Ectodermal cell (in vitro differentiated cells): ENCODE measurements around the gene CREBL2.
"Not testable (repeated sequence)": the region's sequence is repeated elsewhere in the genome, so short reads cannot be mapped to it uniquely, and the experiment has no call there.

Experiments
- H3K27ac ChIP-seq: 2 replicates; pipeline ENCODE4 v1.7.0; 2013; ENCODE audit warnings: mild to moderate bottlenecking, low read depth, low read length; ENCODE audit not compliant: insufficient read depth, poor library complexity, severe bottlenecking
- H3K27me3 ChIP-seq: 2 replicates; pipeline ENCODE4 v1.7.0; 2013; ENCODE audit warnings: mild to moderate bottlenecking, low read length; ENCODE audit not compliant: insufficient read depth, control insufficient read depth, poor library complexity, severe bottlenecking
- H3K36me3 ChIP-seq: one replicate; pipeline ENCODE4 v1.7.0; 2013; ENCODE audit warnings: low read length; ENCODE audit not compliant: control insufficient read depth, insufficient read depth
- H3K4me1 ChIP-seq: one replicate; pipeline ENCODE4 v1.7.0; 2013; ENCODE audit warnings: low read length; ENCODE audit not compliant: control insufficient read depth, insufficient read depth
- H3K4me3 ChIP-seq: 2 replicates; pipeline ENCODE4 v1.7.0; 2013; ENCODE audit warnings: low read depth, low read length, control low read depth; ENCODE audit not compliant: insufficient read depth
- H3K9me3 ChIP-seq: 2 replicates; pipeline ENCODE4 v1.7.0; 2013; ENCODE audit warnings: mild to moderate bottlenecking, low read length, moderate library complexity; ENCODE audit not compliant: control insufficient read depth
- WGBS, 2 experiments: methylation state at CpG; one replicate each; pipeline ENCODE4 v1.1.7; 2013; ENCODE audit warnings: missing lambda C conversion rate in 2 of 2; 5-methylcytosine and 5-hydroxymethylcytosine counted together

CREBL2 gene

DNA sequence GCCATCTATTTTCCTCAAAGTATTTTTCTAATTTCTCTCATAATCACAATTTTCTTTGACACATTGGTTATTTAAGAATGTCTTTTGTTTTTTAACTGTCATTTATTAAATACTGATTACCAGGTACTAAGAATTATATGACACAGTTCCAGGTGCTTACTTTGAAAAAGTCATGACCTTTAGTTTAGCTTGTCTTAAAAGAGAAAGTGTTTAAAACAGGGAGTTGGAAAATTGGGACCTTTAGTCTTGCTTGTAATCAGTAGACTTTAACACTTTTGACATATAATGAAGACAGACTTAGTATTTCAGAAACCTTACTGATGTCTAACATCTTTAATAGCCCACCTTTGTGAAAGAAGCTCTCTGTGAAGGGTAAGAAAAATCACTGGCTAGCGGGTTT, 19.2 kb downstream of the CREBL2 start:
- Histone ChIP-seq H3K4me1 (no peaks in the 10 kb centered on the region), H3K27ac (no peak overlapping the region), H3K4me3 (no peak overlapping the region), H3K27me3 (no peaks in the 10 kb centered on the region), H3K36me3 (no peaks in the 10 kb centered on the region), H3K9me3 (no peaks in the 10 kb centered on the region)
- WGBS, 2 experiments: 86 to 98% methylated on average over 1 of the region's 1 CpG

DNA sequence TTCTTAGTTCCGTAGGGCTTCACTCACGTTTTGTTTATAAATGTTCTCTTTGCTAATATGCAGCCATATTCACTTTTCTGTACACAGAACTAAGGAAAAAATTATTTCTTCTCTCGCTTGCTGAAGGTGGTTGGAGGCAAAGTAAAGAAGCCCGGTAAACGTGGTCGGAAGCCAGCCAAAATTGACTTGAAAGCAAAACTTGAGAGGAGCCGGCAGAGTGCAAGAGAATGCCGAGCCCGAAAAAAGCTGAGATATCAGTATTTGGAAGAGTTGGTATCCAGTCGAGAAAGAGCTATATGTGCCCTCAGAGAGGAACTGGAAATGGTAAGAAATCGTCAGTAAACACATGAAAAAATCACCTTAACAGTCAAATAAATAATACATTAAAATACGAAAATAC, 24.0 kb downstream of the CREBL2 start:
- Histone ChIP-seq H3K4me3 (no peak overlapping the region), H3K36me3 (peaks cover 7% of the 10 kb centered on the region), H3K4me1 (no peaks in the 10 kb centered on the region), H3K27me3 (no peaks in the 10 kb centered on the region), H3K27ac (no peak overlapping the region), H3K9me3 (no peaks in the 10 kb centered on the region)
- 91 to 93% methylated on average over 10 to 12 of the region's 12 CpGs for WGBS, 2 experiments

DNA sequence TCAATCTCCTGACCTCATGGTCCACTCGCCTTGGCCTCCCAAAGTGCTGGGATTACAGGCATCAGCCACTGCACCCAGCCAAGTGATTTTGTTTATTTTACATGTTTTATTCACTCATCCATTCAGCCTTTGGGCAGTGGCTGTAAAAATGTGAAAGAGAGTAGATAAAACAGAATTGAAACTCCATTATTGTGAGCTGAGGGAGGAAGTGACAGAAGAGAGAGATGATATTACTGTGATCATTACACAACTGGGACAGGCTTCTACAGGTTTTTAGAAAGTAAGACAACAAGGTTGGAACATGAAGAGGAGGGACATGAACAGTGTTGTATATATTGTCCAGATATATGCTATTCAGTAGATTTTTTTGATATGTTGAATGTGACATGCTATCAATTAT, 25.0 kb downstream of the CREBL2 start:
- Histone ChIP-seq H3K27me3 (no peaks in the 10 kb centered on the region), H3K9me3 (no peaks in the 10 kb centered on the region), H3K4me1 (no peaks in the 10 kb centered on the region), H3K36me3 (peaks cover 7% of the 10 kb centered on the region), H3K27ac (no peak overlapping the region), H3K4me3 (no peak overlapping the region)
- WGBS, 2 experiments: 93 to 95% methylated on average over 1 of the region's 1 CpG

DNA sequence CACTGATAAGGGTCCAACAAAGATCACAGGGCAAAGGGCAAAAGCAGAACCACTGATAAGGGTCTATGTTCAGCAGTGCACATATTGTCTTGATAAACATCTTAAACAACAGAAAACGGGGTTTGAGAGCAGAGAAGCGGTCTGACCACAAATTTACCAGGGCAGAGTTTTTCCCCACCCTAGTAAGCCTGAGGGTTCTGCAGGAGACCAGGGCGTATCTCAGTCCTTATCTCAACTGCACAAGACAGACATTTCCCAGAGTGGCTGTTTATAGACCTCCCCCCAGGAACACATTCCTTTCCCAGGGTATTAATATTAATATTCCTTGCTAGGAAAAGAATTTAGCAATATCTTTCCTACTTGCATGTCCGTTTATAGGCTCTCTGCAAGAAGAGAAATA, 28.3 kb downstream of the CREBL2 start:
- not testable (repeated sequence) for H3K27me3 ChIP-seq, H3K4me3 ChIP-seq, H3K9me3 ChIP-seq, H3K27ac ChIP-seq, H3K4me1 ChIP-seq
- peaks cover 15% of the 10 kb centered on the region for H3K36me3 ChIP-seq
- 95 to 96% methylated on average over 4 of the region's 4 CpGs for WGBS, 2 experiments

DNA sequence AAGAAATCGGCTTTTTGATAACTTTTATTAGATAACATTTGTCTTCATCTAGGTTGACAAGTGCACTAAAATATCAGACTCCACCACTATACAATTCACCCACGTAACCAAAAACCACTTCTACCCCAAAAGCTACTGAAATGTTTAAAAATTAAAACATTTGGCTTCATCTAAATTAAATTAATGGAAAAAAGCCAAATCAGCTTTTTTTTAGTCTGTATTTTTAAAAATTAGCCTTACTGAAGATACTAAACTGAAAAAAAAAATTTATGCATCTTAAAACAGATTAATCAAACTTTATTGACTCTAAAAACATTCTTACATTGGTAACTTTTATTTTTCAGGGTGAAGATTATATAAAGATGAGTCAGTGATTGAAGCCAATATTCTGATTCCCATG, 30.0 kb downstream of the CREBL2 start:
- H3K9me3 ChIP-seq: no peaks in the 10 kb centered on the region
- no peaks in the 10 kb centered on the region for H3K27me3 ChIP-seq
- no peaks in the 10 kb centered on the region for H3K4me1 ChIP-seq
- H3K27ac ChIP-seq: no peak overlapping the region
- H3K4me3 ChIP-seq: no peak overlapping the region
- WGBS, 2 experiments: 96 to 100% methylated on average over 2 of the region's 2 CpGs
- H3K36me3 ChIP-seq: peaks cover 15% of the 10 kb centered on the region

DNA sequence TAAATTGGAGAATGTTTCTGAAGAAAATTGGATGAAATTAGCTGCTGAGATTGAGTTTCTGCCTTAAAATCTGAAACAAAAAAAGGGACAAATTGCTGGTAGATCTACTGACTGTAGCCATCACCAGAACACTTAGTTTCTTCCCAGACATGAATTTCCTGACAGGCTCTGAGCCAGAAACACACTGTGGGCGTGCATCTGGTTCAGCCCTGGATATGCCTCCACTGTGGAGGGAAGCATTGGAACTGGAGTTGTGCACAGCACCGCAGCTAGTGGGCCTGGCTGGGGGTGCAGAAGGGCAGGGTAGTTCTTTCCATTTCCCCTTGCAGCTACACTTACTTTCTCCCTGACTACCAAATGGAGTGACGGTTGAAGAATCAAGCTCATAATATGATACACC, 31.2 kb downstream of the CREBL2 start:
- Histone ChIP-seq H3K9me3 (no peaks in the 10 kb centered on the region), H3K27me3 (no peaks in the 10 kb centered on the region), H3K4me3 (no peak overlapping the region), H3K36me3 (peaks cover 15% of the 10 kb centered on the region), H3K27ac (no peak overlapping the region), H3K4me1 (no peaks in the 10 kb centered on the region)
- 93 to 94% methylated on average over 3 of the region's 3 CpGs for WGBS, 2 experiments

DNA sequence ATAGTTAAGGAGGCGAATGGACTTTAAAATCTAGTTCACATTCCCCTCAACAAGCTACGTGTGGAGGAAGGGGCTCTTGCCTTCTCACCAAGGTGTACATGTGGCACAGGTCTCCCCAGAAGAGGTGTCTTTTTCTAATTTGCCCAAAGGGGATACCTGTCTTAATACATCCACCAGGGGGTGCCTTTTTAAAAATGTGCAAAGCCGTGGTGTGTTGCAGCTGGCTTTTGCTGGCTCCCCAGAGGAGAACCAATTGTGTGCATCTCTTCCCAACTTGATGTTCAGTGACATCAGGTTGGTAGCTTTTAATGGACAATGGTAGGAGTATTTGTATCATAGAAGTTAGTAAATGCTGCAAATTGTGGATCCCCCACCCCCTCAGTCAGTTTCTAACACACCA, 33.8 kb downstream of the CREBL2 start:
- no peaks in the 10 kb centered on the region for H3K27me3 ChIP-seq
- peaks cover 8% of the 10 kb centered on the region for H3K36me3 ChIP-seq
- peaks cover 2% of the 10 kb centered on the region for H3K9me3 ChIP-seq
- 85 to 87% methylated on average over 3 of the region's 3 CpGs for WGBS, 2 experiments
- no peak overlapping the region for H3K4me3 ChIP-seq
- H3K27ac ChIP-seq: no peak overlapping the region
- H3K4me1 ChIP-seq: no peaks in the 10 kb centered on the region

DNA sequence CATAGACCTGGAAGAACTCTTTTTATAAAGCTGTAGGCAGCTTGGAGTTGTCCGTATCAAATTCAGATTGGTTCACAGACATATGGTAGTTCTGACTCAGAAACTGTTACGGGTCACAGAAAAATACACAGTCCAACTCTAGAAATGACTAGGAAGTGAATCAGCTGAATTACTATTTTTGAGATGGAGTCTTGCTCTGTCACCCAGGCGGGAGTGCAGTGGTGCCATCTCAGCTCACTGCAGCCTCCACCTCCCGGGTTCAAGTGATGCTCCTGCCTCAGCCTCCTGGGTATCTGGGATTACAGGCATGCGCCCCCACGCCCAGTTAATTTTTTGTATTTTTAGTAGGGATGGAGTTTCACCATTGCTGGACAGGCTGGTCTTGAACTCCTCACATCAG, 34.3 kb downstream of the CREBL2 start:
- not testable (repeated sequence) for H3K4me3 ChIP-seq, H3K27ac ChIP-seq, H3K4me1 ChIP-seq, H3K36me3 ChIP-seq, H3K9me3 ChIP-seq, H3K27me3 ChIP-seq
- 95 to 97% methylated on average over 6 of the region's 6 CpGs for WGBS, 2 experiments

DNA sequence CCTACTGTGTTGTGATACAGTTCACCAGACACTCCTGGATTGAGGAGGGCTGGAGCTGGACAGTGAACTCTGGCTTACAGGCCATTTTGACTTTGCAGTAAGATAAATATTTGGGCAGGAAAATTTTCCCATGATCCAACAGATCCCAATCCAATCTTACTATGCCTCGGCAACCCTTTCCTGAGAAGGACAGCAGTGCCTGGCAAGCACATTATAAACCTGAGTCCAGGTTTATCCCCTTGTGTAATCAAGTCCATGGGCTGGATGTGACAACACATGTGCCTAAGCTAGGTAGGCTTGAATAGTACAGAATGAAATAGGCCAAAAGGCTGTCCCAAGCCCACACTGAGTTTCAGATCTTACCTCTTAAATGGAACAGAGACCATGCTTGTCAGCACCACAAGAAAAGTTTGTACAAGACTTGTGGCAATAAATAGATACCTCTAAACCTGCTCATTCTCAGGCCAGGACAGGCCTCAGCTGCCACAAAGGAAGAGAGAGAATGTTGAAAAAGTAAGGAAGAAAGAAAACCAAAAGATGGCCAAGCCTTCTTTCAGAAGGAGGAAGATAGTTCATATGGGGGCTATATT, 34.9 kb downstream of the CREBL2 start:
- Histone ChIP-seq H3K9me3 (peaks cover 2% of the 10 kb centered on the region), H3K36me3 (peaks cover 8% of the 10 kb centered on the region), H3K27me3 (no peaks in the 10 kb centered on the region), H3K4me1 (no peaks in the 10 kb centered on the region), H3K27ac (no peak overlapping the region), H3K4me3 (no peak overlapping the region)
- 98 to 100% methylated on average over 1 of the region's 1 CpG for WGBS, 2 experiments

DNA sequence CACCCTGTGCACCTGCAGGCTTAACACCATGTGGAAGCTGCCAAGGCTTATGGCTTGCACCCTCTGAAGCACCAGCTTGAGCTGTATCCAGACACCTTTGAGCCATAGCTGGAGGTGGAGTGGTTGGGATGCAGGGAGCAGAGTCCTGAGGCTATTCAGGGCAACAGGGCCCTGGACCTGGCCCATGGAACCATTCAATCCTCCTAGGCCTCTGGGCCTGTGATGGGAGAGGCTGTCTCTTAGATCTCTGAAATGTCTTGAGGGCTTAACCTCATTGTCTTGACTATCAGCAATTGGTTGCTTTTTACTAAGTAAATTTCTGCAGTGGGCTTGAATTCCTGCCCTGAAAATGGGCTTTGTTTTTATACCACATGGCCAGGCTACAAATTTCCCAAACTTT, 36.6 kb downstream of the CREBL2 start:
- Histone ChIP-seq H3K27me3 (no peaks in the 10 kb centered on the region), H3K36me3 (peaks cover 4% of the 10 kb centered on the region), H3K27ac (no peak overlapping the region), H3K9me3 (peaks cover 2% of the 10 kb centered on the region), H3K4me3 (no peak overlapping the region), H3K4me1 (no peaks in the 10 kb centered on the region)

DNA sequence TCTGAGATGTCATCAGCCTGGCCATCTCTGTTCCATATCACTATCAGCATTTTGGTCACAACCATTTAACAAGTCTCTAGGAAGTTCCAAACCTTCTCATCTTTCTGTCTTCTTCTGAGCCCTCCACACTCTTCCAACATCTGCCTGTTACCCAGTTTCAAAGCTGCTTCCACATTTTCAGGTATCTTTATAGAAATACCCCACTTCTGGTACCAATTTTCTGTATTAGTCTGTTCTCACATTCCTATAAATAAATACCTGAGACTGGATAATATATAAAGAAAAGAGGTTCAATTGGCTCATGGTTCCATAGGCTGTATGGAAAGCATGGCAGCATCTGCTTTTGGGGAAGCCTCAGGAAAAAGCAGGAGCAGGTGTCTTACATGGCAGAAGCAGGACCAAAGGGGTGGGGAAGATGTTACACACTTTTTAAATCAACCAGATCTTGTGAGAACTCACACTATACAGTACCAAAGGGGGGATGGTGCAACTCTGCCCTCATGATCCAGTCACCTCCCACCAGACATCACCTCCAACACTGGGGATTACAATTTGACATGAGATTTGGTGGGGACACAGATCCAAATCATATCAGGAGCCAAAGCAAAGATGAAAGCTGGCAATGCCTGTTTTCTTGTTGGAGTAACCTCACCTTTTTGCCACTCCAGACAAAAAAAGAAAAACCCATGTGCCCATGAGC, 37.4 kb downstream of the CREBL2 start:
- Histone ChIP-seq H3K27me3 (no peaks in the 10 kb centered on the region), H3K4me1 (no peaks in the 10 kb centered on the region), H3K4me3 (no peak overlapping the region), H3K27ac (no peak overlapping the region), H3K9me3 (peaks cover 2% of the 10 kb centered on the region), H3K36me3 (no peaks in the 10 kb centered on the region)
